ENCODE data around the gene SART3. TPM values are rescaled to one million over a fixed set of nuclear protein-coding genes. Genes with fewer than 3 reads are reported as not detected.

The SART3 gene
- total RNA-seq, 1 experiment from 2014 or later, result 89.4 TPM

DNA sequence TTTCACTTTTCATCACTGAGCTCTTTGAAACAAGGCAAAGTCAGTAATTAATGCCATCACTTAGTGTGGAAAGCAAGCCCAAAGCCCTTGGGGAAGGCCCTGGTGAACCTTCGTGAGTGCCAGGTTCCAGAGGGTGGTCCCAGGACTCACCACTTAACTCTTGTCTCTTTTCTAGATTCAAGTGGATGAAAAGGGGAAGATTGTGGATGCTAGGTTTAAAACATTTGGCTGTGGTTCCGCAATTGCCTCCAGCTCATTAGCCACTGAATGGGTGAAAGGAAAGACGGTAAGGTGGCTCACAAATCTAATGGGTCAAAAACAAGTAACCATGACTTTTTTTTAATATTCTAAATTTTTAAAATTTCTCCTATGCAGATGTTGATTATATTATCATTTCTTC lies 4.2 kb upstream of the SART3 start:
- H4K5ac ChIP-seq (ENCODE audit: insufficient read length, low read depth, low read length), result no peak overlapping the region
- H4K20me1 ChIP-seq (ENCODE audit: control insufficient read depth, insufficient read depth, insufficient read length), result no peaks in the 10 kb centered on the region
- H2BK120ac ChIP-seq (ENCODE audit: low read depth, low read length, poor library complexity, severe bottlenecking), result no peak overlapping the region
- no peak overlapping the region for H3T11ph ChIP-seq (ENCODE audit: low read length)
- no peak overlapping the region for H2AK5ac ChIP-seq (ENCODE audit: insufficient read length, low read length)
- no peak overlapping the region for H4K91ac ChIP-seq (ENCODE audit: insufficient read length, low read depth, low read length)
- Mint-ChIP-seq H3K36me3 (ENCODE audit: insufficient read depth in 1 of 3, low read depth in 3 of 3) (peaks cover 19 to 59% (median 56%) of the 10 kb centered on the region in 3 experiments; a peak in 6 of 7 replicates), H3K27me3 (ENCODE audit: low read depth) (no peaks in the 10 kb centered on the region), H3K4me3 (no peak overlapping the region), H3K27ac (no peak overlapping the region), H3K4me1 (peaks cover 10 to 11% of the 10 kb centered on the region in 2 experiments; a peak in 3 of 4 replicates), H3K9me3 (peaks cover 0 to 3% of the 10 kb centered on the region in 2 experiments; a peak in 2 of 5 replicates)
- peaks cover 17% of the 10 kb centered on the region for H3K23me2 ChIP-seq (ENCODE audit: insufficient read length, low read depth, low read length, poor library complexity, severe bottlenecking)
- no peak overlapping the region for H3K18ac ChIP-seq (ENCODE audit: insufficient read length, low read depth, low read length)
- H2BK5ac ChIP-seq (ENCODE audit: insufficient read length, low read length), result no peak overlapping the region
- no peak overlapping the region for H3K4ac ChIP-seq (ENCODE audit: low read depth, low read length)
- H3K23ac ChIP-seq (ENCODE audit: insufficient read length, low read depth, low read length), result no peak overlapping the region
- TF ChIP-seq, protein P1, sequence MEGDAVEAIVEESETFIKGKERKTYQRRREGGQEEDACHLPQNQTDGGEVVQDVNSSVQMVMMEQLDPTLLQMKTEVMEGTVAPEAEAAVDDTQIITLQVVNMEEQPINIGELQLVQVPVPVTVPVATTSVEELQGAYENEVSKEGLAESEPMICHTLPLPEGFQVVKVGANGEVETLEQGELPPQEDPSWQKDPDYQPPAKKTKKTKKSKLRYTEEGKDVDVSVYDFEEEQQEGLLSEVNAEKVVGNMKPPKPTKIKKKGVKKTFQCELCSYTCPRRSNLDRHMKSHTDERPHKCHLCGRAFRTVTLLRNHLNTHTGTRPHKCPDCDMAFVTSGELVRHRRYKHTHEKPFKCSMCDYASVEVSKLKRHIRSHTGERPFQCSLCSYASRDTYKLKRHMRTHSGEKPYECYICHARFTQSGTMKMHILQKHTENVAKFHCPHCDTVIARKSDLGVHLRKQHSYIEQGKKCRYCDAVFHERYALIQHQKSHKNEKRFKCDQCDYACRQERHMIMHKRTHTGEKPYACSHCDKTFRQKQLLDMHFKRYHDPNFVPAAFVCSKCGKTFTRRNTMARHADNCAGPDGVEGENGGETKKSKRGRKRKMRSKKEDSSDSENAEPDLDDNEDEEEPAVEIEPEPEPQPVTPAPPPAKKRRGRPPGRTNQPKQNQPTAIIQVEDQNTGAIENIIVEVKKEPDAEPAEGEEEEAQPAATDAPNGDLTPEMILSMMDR (conservative IDR thresholded peaks at IDR 0.05), result no peak
- no peak overlapping the region for H2BK20ac ChIP-seq (ENCODE audit: low read depth, low read length, poor library complexity, severe bottlenecking)
- no peak overlapping the region for H3K56ac ChIP-seq (ENCODE audit: insufficient read length, low read depth, low read length)
- no peak overlapping the region for H2BK15ac ChIP-seq (ENCODE audit: low read depth, low read length)
- H3K9me3 ChIP-seq (ENCODE audit: control insufficient read depth, low read depth, low read length), result no peaks in the 10 kb centered on the region
- no peak overlapping the region for H3K14ac ChIP-seq (ENCODE audit: insufficient read depth, low read length)
- H3K27me3 ChIP-seq (ENCODE audit: insufficient read depth, low read length), result no peaks in the 10 kb centered on the region
- H3K79me1 ChIP-seq (ENCODE audit: insufficient read depth, low read depth, low read length, poor library complexity, severe bottlenecking), result no peaks in the 10 kb centered on the region
- H3K9ac ChIP-seq (ENCODE audit: extremely low read depth, insufficient read length, low read length), result no peak overlapping the region
- no peak overlapping the region for H2AFZ ChIP-seq (ENCODE audit: low read length)
- no peak overlapping the region for H3K27ac ChIP-seq (ENCODE audit: insufficient read length, low read depth, low read length)
- peaks cover 8% of the 10 kb centered on the region for H3K79me2 ChIP-seq (ENCODE audit: insufficient read depth, low read length)
- no peak overlapping the region for H4K8ac ChIP-seq (replicated peaks; ENCODE audit: insufficient read length, low read depth, low read length)
- DNase-seq, result no peak
- no peak overlapping the region for H3K4me2 ChIP-seq (ENCODE audit: insufficient read depth, insufficient read length, low read length)
- no CpG with 5 or more reads among the region's 3 CpGs for WGBS (ENCODE audit: extremely low coverage, insufficient read length, low lambda C conversion rate)
- H3K4me1 ChIP-seq (ENCODE audit: insufficient read depth, low read length), result no peaks in the 10 kb centered on the region
- H2BK12ac ChIP-seq (ENCODE audit: insufficient read length, low read depth, low read length), result no peak overlapping the region

Measured in H9 (cell line).